Measurements from ENCODE around the gene MCOLN3.

Gene MCOLN3

DNA sequence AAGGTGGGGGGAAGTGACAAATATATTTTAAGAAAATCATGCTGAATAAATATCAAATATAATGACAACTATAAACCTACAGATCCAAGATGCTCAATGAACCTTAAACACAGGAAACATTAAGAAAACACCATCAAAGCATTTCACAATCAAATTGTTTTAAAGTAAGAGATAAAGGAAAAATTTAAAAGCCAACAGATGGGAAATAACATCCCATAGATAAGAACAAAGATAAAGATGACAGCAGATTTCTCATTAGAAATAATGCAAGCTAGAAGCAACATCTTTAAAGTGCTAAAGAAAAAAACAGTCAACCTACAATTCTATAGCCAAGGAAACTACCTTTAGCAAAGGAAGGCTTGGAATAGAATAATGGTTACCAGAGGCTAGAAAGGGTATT lies 17.8 kb downstream of the MCOLN3 start:
- no peak for TF ChIP-seq EZH2phosphoT487 (IDR thresholded peaks at IDR 0.05; ENCODE audit: borderline replicate concordance, low read length)
- TF ChIP-seq, protein P1, sequence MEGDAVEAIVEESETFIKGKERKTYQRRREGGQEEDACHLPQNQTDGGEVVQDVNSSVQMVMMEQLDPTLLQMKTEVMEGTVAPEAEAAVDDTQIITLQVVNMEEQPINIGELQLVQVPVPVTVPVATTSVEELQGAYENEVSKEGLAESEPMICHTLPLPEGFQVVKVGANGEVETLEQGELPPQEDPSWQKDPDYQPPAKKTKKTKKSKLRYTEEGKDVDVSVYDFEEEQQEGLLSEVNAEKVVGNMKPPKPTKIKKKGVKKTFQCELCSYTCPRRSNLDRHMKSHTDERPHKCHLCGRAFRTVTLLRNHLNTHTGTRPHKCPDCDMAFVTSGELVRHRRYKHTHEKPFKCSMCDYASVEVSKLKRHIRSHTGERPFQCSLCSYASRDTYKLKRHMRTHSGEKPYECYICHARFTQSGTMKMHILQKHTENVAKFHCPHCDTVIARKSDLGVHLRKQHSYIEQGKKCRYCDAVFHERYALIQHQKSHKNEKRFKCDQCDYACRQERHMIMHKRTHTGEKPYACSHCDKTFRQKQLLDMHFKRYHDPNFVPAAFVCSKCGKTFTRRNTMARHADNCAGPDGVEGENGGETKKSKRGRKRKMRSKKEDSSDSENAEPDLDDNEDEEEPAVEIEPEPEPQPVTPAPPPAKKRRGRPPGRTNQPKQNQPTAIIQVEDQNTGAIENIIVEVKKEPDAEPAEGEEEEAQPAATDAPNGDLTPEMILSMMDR (IDR thresholded peaks at IDR 0.05; ENCODE audit: low read depth, low read length, poor library complexity, severe bottlenecking): no peak
- no peak overlapping the region for H3K4me2 ChIP-seq (ENCODE audit: low read length)
- no peaks in the 10 kb centered on the region for H3K79me2 ChIP-seq (ENCODE audit: control insufficient read depth, low read length)
- H3F3A ChIP-seq (ENCODE audit: control insufficient read depth, insufficient read depth): no peaks in the 10 kb centered on the region
- H4K20me1 ChIP-seq (ENCODE audit: control insufficient read depth, insufficient read depth, low read depth, low read length): no peaks in the 10 kb centered on the region
- H3K27ac ChIP-seq (ENCODE audit: low read depth, low read length): no peak overlapping the region
- no peaks in the 10 kb centered on the region for H3K36me3 ChIP-seq (ENCODE audit: control insufficient read depth, low read length)
- H3K4me3 ChIP-seq (ENCODE audit: low read length): no peak overlapping the region
- peaks cover 3% of the 10 kb centered on the region; the same call in 1 of the 2 replicates for H3K27me3 ChIP-seq (ENCODE audit: control insufficient read depth, low read length)
- H3K9me3 ChIP-seq (ENCODE audit: control insufficient read depth, insufficient read depth, low read length): no peaks in the 10 kb centered on the region
- H3K4me1 ChIP-seq (ENCODE audit: control insufficient read depth, low read length): peaks cover 4% of the 10 kb centered on the region
- H3K9me2 ChIP-seq (replicated peaks; ENCODE audit: control insufficient read depth, low read length): no peaks in the 10 kb centered on the region

DNA sequence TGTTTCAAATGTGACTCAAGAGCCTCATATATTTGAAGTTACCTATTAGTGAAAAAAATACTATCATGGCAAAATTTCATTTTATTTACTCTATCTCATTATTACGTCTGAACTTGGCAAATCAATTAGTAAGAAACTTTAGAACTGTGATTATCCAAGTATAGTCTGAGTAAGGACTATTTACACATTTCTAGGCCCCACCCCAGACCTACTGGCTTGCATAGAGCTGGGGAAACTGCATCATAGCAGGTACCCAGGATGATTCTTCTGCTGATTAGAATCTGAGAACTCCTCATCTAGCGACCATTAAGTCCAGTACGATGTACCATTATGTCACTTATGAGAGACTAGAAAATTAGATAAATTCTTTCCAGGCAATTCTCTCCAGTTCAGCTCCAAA lies 20.1 kb downstream of the MCOLN3 start:
- H3K4me2 ChIP-seq (ENCODE audit: low read length): no peak overlapping the region
- no peaks in the 10 kb centered on the region for H3K9me3 ChIP-seq (ENCODE audit: control insufficient read depth, insufficient read depth, low read length)
- H3K9me2 ChIP-seq (replicated peaks; ENCODE audit: control insufficient read depth, low read length): no peaks in the 10 kb centered on the region
- peaks cover 4% of the 10 kb centered on the region for H3K4me1 ChIP-seq (ENCODE audit: control insufficient read depth, low read length)
- no peaks in the 10 kb centered on the region for H3K79me2 ChIP-seq (ENCODE audit: control insufficient read depth, low read length)
- H4K20me1 ChIP-seq (ENCODE audit: control insufficient read depth, insufficient read depth, low read depth, low read length): no peaks in the 10 kb centered on the region
- no peaks in the 10 kb centered on the region for H3F3A ChIP-seq (ENCODE audit: control insufficient read depth, insufficient read depth)
- TF ChIP-seq, protein P1 (IDR thresholded peaks at IDR 0.05; ENCODE audit: low read depth, low read length, poor library complexity, severe bottlenecking): no peak
- TF ChIP-seq EZH2phosphoT487 (IDR thresholded peaks at IDR 0.05; ENCODE audit: borderline replicate concordance, low read length): no peak
- no peak overlapping the region for H3K27ac ChIP-seq (ENCODE audit: low read depth, low read length)
- H3K4me3 ChIP-seq (ENCODE audit: low read length): no peak overlapping the region
- no peaks in the 10 kb centered on the region for H3K36me3 ChIP-seq (ENCODE audit: control insufficient read depth, low read length)
- 0 out of 2 replicates have a peak, but pooled peaks cover 3% of the 10 kb centered on the region for H3K27me3 ChIP-seq (ENCODE audit: control insufficient read depth, low read length)

DNA sequence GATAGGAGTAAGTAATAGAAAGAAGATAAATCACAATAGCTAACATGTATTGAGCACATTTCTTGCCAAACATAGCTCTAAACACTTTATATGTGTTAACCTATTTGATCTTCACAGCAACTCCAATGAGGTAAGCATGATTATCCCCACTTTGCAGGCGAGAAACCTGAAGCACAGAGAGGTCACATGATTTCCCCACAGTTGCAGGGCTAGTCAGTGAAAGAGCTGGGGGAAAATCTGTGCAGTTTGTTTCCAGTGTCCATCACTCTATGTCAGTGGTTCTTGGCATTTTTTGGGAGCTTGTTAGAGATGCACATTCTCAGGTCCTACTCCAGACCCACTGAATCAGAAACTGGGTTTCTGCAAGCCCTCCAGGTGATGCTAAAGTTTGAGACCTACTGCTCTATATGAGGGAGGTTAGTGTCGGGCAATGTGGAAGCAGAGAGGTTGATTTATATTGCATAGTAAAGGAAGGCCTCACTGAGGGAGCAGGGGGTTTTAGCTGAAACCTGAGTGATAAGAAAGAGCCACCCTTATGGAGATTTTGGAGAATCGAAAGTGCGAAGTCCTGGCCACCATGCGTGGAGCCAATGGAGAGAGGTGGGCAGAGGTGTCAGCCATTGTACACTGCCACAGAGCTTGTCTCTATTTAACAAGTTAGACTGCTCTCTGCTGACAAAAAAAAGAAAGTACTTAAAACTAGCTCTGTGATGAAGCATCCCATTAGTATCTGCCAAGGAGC lies 20.9 kb downstream of the MCOLN3 start:
- Histone ChIP-seq H3K4me1 (ENCODE audit: control insufficient read depth, low read length) (peaks cover 4% of the 10 kb centered on the region), H3K4me2 (ENCODE audit: low read length) (0 out of 2 replicates have a peak overlapping the region, but pooled peaks have one; percentile 16), H3K9me2 (replicated peaks; ENCODE audit: control insufficient read depth, low read length) (no peaks in the 10 kb centered on the region), H3K27me3 (ENCODE audit: control insufficient read depth, low read length) (peaks cover 1% of the 10 kb centered on the region; the same call in 1 of the 2 replicates), H3F3A (ENCODE audit: control insufficient read depth, insufficient read depth) (no peaks in the 10 kb centered on the region), H4K20me1 (ENCODE audit: control insufficient read depth, insufficient read depth, low read depth, low read length) (no peaks in the 10 kb centered on the region), H3K36me3 (ENCODE audit: control insufficient read depth, low read length) (no peaks in the 10 kb centered on the region), H3K79me2 (ENCODE audit: control insufficient read depth, low read length) (no peaks in the 10 kb centered on the region), H3K27ac (ENCODE audit: low read depth, low read length) (no peak overlapping the region), H3K4me3 (ENCODE audit: low read length) (no peak overlapping the region; the same call in 1 of the 2 replicates), H3K9me3 (ENCODE audit: control insufficient read depth, insufficient read depth, low read length) (no peaks in the 10 kb centered on the region)
- no peak for TF ChIP-seq EZH2phosphoT487 (IDR thresholded peaks at IDR 0.05; ENCODE audit: borderline replicate concordance, low read length)
- TF ChIP-seq, protein P1 (IDR thresholded peaks at IDR 0.05; ENCODE audit: low read depth, low read length, poor library complexity, severe bottlenecking): peak; percentile 42
